GM15510 (cell line): ENCODE measurements around the gene SLC17A9.

Experiments
- POLR2A ChIP-seq: IDR thresholded peaks from 3 replicates; pipeline ENCODE4 v1.6.1; 2011; ENCODE audit warnings: borderline replicate concordance; ENCODE audit not compliant: insufficient read length; ENCODE audit errors: extremely low read depth

SLC17A9 gene

GRCh38 chr20:62984666-62985443, 32.3 kb downstream of the SLC17A9 start:
- no peak for TF ChIP-seq POLR2A

- no peak for TF ChIP-seq POLR2A
Observed at GRCh38 chr20:62985444-62985778, 32.9 kb downstream of the SLC17A9 start.

- no peak for TF ChIP-seq POLR2A
Observed at GRCh38 chr20:62986257-62986800, 33.8 kb downstream of the SLC17A9 start.

GRCh38 chr20:62987114-62987513, 34.6 kb downstream of the SLC17A9 start:
- TF ChIP-seq POLR2A: no peak

GRCh38 chr20:62989201-62989601, 36.7 kb downstream of the SLC17A9 start:
- TF ChIP-seq POLR2A: no peak

GRCh38 chr20:62990306-62990825, 37.9 kb downstream of the SLC17A9 start:
- no peak for TF ChIP-seq POLR2A

GRCh38 chr20:62991196-62991807, 38.8 kb downstream of the SLC17A9 start:
- TF ChIP-seq POLR2A: no peak

- TF ChIP-seq POLR2A: no peak
Observed at GRCh38 chr20:62991863-62992262, 39.4 kb downstream of the SLC17A9 start.

GRCh38 chr20:62993856-62994494, 41.5 kb downstream of the SLC17A9 start:
- no peak for TF ChIP-seq POLR2A

GRCh38 chr20:62994869-62995281, 42.4 kb downstream of the SLC17A9 start:
- no peak for TF ChIP-seq POLR2A

GRCh38 chr20:62995481-62995880, 43.0 kb downstream of the SLC17A9 start:
- TF ChIP-seq POLR2A: no peak

- TF ChIP-seq POLR2A: no peak
Observed at GRCh38 chr20:62995898-62996595, 43.5 kb downstream of the SLC17A9 start.

- TF ChIP-seq POLR2A: no peak
Observed at GRCh38 chr20:62996596-62996982, 44.1 kb downstream of the SLC17A9 start.

- TF ChIP-seq POLR2A: no peak
Observed at GRCh38 chr20:62997417-62998035, 45.0 kb downstream of the SLC17A9 start.
